HEK293 (cell line): ENCODE measurements around the gene RILPL1.

ENCODE experiments used
- CTCF ChIA-PET: fragments of 350-600 bp; formaldehyde crosslinking; extraction: SDS; loops from one replicate; lab custom pipeline; 2021; ENCODE audit warnings: antibody characterized with exemption; lab: Yijun Ruan, JAX
- POLR2A ChIA-PET: fragments of 300-600 bp; formaldehyde crosslinking; extraction: SDS; loops from one replicate; lab custom pipeline; 2020; ENCODE audit warnings: antibody characterized with exemption, inconsistent platforms; lab: Yijun Ruan, JAX
- H3K27ac ChIP-seq: fragments of 200-500 bp; sonication (Bioruptor generic); 2 replicates; pipeline ENCODE4 v1.5.1; 2014; ENCODE audit warnings: low read depth, low read length, control low read depth, inconsistent platforms; ENCODE audit errors: extremely low read depth
- H3K36me3 ChIP-seq, 2 experiments: fragments of 200-500 bp in 1 of 2; sonication (Bioruptor generic) in 1 of 2; 1 replicate in 1 of 2; 2 replicates in 1 of 2; pipeline ENCODE4 v1.5.1; 2014 to 2017; ENCODE audit warnings: inconsistent platforms in 2 of 2, low read length in 2 of 2; ENCODE audit not compliant: control insufficient read depth in 2 of 2, insufficient read depth in 1 of 2
- H3K4me1 ChIP-seq: fragments of 200-500 bp; sonication (Bioruptor generic); 2 replicates; pipeline ENCODE4 v1.5.1; 2014; ENCODE audit warnings: mild to moderate bottlenecking, low read length, inconsistent platforms; ENCODE audit not compliant: control insufficient read depth, insufficient read depth
- H3K4me3 ChIP-seq: 2 replicates; pipeline ENCODE4 v1.5.1; 2011; ENCODE audit warnings: low read depth, mild to moderate bottlenecking, control low read depth, low read length, moderate library complexity
- H3K9me3 ChIP-seq: fragments of 200-500 bp; sonication (Bioruptor generic); 2 replicates; pipeline ENCODE4 v1.5.1; 2014; ENCODE audit warnings: low read depth, low read length, inconsistent platforms; ENCODE audit not compliant: control insufficient read depth, insufficient read depth
- EGR2 ChIP-seq: fragments of 450-650 bp; formaldehyde crosslinking; IDR thresholded peaks from 2 replicates; pipeline ENCODE4 v1.5.1; 2016; ENCODE audit warnings: low read depth, missing biosample characterization, missing genetic modification characterization
- HOXC10 ChIP-seq: sonication (generic); formaldehyde crosslinking; IDR thresholded peaks from 2 replicates; pipeline ENCODE4 v1.8.1; 2023; ENCODE audit warnings: mild to moderate bottlenecking, missing genetic modification reagents
- IKZF3 ChIP-seq: fragments of 450-650 bp; IDR thresholded peaks from 2 replicates; pipeline ENCODE4 v1.5.0; 2018; ENCODE audit warnings: missing biosample characterization, mild to moderate bottlenecking, missing genetic modification characterization, moderate library complexity
- KLF10 ChIP-seq: fragments of 450-650 bp; IDR thresholded peaks from 2 replicates; pipeline ENCODE4 v1.5.1; 2018; ENCODE audit warnings: missing biosample characterization, mild to moderate bottlenecking, missing genetic modification characterization
- KLF7 ChIP-seq: fragments of 450-650 bp; formaldehyde crosslinking; IDR thresholded peaks from 2 replicates; pipeline ENCODE4 v1.5.1; 2016; ENCODE audit warnings: missing biosample characterization, missing genetic modification characterization, borderline replicate concordance
- KLF9 ChIP-seq: fragments of 450-650 bp; formaldehyde crosslinking; IDR thresholded peaks from 2 replicates; pipeline ENCODE4 v1.5.1; 2016; ENCODE audit warnings: missing biosample characterization, missing genetic modification characterization, low read depth
- MEIS1 ChIP-seq: sonication (generic); formaldehyde crosslinking; IDR thresholded peaks from 2 replicates; pipeline ENCODE4 v1.8.1; 2022; ENCODE audit warnings: missing genetic modification reagents, mild to moderate bottlenecking, borderline replicate concordance
- PRDM1 ChIP-seq: fragments of 450-650 bp; formaldehyde crosslinking; IDR thresholded peaks from 2 replicates; pipeline ENCODE4; 2016; ENCODE audit warnings: missing biosample characterization, missing genetic modification characterization
- WT1 ChIP-seq: fragments of 450-650 bp; formaldehyde crosslinking; IDR thresholded peaks from 2 replicates; pipeline ENCODE4 v1.5.1; 2016; ENCODE audit warnings: missing biosample characterization, missing genetic modification characterization
- ZBTB1 ChIP-seq: fragments of 450-650 bp; formaldehyde crosslinking; IDR thresholded peaks from 2 replicates; pipeline ENCODE4 v1.5.1; 2016; ENCODE audit warnings: missing biosample characterization, missing genetic modification characterization
- ZBTB48 ChIP-seq: fragments of 450-650 bp; formaldehyde crosslinking; IDR thresholded peaks from 2 replicates; pipeline ENCODE4 v1.5.1; 2016; ENCODE audit warnings: missing biosample characterization, missing genetic modification characterization
- ZNF19 ChIP-seq: fragments of 450-650 bp; formaldehyde crosslinking; IDR thresholded peaks from 2 replicates; pipeline ENCODE4; 2016; ENCODE audit warnings: missing biosample characterization, missing genetic modification characterization, low read depth
- ZNF324 ChIP-seq: fragments of 450-650 bp; formaldehyde crosslinking; IDR thresholded peaks from 2 replicates; pipeline ENCODE4 v1.5.1; 2016; ENCODE audit warnings: missing biosample characterization, missing genetic modification characterization
- ZNF350 ChIP-seq: fragments of 450-650 bp; formaldehyde crosslinking; IDR thresholded peaks from 2 replicates; pipeline ENCODE4 v1.5.0; 2017; ENCODE audit warnings: missing biosample characterization, mild to moderate bottlenecking, missing genetic modification characterization
- ZNF416 ChIP-seq: fragments of 450-650 bp; formaldehyde crosslinking; IDR thresholded peaks from 2 replicates; pipeline ENCODE4 v1.5.1; 2016; ENCODE audit warnings: missing biosample characterization, missing genetic modification characterization
- ZNF473 ChIP-seq: fragments of 450-650 bp; formaldehyde crosslinking; IDR thresholded peaks from 2 replicates; pipeline ENCODE4 v1.5.1; 2017; ENCODE audit warnings: missing biosample characterization, missing genetic modification characterization
- ZNF560 ChIP-seq: fragments of 450-650 bp; formaldehyde crosslinking; IDR thresholded peaks from 2 replicates; pipeline ENCODE4 v1.5.1; 2017; ENCODE audit warnings: missing biosample characterization, missing genetic modification characterization, borderline replicate concordance
- ZNF621 ChIP-seq: fragments of 450-650 bp; formaldehyde crosslinking; IDR thresholded peaks from 2 replicates; pipeline ENCODE4 v1.5.1; 2017; ENCODE audit warnings: missing biosample characterization, missing genetic modification characterization
- ZNF776 ChIP-seq: fragments of 450-650 bp; formaldehyde crosslinking; IDR thresholded peaks from 2 replicates; pipeline ENCODE4 v1.5.0; 2017; ENCODE audit warnings: missing biosample characterization, missing genetic modification characterization, borderline replicate concordance
- ZNF777 ChIP-seq: fragments of 450-650 bp; formaldehyde crosslinking; IDR thresholded peaks from 2 replicates; pipeline ENCODE4 v1.5.1; 2017; ENCODE audit warnings: missing biosample characterization, missing genetic modification characterization, borderline replicate concordance
- ZSCAN30 ChIP-seq: fragments of 450-650 bp; IDR thresholded peaks from 2 replicates; pipeline ENCODE4 v1.5.1; 2018; ENCODE audit warnings: missing biosample characterization, mild to moderate bottlenecking, missing genetic modification characterization, moderate library complexity
- TF ChIP-seq, protein P1 (sequence below): fragments of 450-650 bp; formaldehyde crosslinking; IDR thresholded peaks from 2 replicates; pipeline ENCODE4 v1.5.1; 2016; ENCODE audit warnings: missing biosample characterization, missing genetic modification characterization
- TF ChIP-seq, protein P2 (sequence below): fragments of 450-650 bp; formaldehyde crosslinking; IDR thresholded peaks from 2 replicates; pipeline ENCODE4 v1.5.1; 2016; ENCODE audit warnings: missing biosample characterization, missing genetic modification characterization
- TF ChIP-seq, protein P3 (sequence below): fragments of 450-650 bp; formaldehyde crosslinking; IDR thresholded peaks from 2 replicates; pipeline ENCODE4 v1.5.1; 2016; ENCODE audit warnings: missing biosample characterization, missing genetic modification characterization, borderline replicate concordance

RILPL1 gene

DNA sequence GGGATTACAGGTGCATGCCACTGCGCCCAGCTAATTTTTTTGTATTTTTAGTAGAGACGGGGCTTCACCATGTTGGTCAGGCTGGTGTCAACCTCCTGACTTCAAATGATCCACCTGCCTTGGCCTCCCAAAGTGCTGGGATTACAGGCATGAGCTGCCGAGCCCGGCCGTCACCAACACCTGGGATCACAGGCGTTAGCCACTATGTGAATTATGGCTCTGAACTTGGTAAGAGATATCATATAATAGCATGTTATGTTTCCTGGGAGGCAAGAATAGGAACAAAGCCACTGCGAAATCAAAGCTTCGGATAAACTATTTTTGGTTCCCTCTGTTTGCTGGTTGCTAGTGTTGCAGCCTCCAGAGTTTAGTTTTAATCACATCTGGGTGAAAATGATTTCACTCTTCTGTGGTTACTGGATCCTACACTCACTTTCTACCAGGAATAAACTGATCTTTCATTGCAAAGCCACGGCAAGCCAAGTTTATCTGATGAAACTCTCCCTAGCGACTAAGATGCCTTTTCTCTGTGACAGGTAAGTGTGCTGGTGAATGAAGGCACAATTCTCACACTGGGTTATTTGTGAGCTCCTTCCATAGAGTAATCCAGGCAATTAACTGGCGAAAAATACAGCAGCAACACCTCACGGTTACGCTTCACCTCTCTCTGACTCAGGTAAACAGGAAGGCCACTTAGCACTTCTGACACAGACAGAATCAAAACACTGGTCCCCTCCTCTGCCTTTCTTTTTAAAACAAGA lies 58.9 kb downstream of the RILPL1 start:
- no peak for TF ChIP-seq ZNF777 (tag by site-specific recombination)
- no peak for TF ChIP-seq ZSCAN30 (tag by site-specific recombination)
- TF ChIP-seq, protein P1, sequence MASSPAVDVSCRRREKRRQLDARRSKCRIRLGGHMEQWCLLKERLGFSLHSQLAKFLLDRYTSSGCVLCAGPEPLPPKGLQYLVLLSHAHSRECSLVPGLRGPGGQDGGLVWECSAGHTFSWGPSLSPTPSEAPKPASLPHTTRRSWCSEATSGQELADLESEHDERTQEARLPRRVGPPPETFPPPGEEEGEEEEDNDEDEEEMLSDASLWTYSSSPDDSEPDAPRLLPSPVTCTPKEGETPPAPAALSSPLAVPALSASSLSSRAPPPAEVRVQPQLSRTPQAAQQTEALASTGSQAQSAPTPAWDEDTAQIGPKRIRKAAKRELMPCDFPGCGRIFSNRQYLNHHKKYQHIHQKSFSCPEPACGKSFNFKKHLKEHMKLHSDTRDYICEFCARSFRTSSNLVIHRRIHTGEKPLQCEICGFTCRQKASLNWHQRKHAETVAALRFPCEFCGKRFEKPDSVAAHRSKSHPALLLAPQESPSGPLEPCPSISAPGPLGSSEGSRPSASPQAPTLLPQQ (tag by site-specific recombination): no peak
- TF ChIP-seq ZNF416 (tag by site-specific recombination): no peak
- no peak for TF ChIP-seq KLF9
- TF ChIP-seq ZNF350 (tag by site-specific recombination): no peak
- no peak for TF ChIP-seq ZNF19 (tag by site-specific recombination)
- no peak for TF ChIP-seq IKZF3 (tag by site-specific recombination)
- TF ChIP-seq HOXC10 (CRISPR knock-in tag): no peak
- no peak for TF ChIP-seq ZNF324
- TF ChIP-seq ZNF473 (tag by site-specific recombination): no peak
- no peak for TF ChIP-seq ZNF621 (tag by site-specific recombination)
- TF ChIP-seq, protein P2, sequence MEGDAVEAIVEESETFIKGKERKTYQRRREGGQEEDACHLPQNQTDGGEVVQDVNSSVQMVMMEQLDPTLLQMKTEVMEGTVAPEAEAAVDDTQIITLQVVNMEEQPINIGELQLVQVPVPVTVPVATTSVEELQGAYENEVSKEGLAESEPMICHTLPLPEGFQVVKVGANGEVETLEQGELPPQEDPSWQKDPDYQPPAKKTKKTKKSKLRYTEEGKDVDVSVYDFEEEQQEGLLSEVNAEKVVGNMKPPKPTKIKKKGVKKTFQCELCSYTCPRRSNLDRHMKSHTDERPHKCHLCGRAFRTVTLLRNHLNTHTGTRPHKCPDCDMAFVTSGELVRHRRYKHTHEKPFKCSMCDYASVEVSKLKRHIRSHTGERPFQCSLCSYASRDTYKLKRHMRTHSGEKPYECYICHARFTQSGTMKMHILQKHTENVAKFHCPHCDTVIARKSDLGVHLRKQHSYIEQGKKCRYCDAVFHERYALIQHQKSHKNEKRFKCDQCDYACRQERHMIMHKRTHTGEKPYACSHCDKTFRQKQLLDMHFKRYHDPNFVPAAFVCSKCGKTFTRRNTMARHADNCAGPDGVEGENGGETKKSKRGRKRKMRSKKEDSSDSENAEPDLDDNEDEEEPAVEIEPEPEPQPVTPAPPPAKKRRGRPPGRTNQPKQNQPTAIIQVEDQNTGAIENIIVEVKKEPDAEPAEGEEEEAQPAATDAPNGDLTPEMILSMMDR: no peak
- Histone ChIP-seq H3K4me3 (no peak overlapping the region), H3K4me1 (no peaks in the 10 kb centered on the region), H3K27ac (no peak overlapping the region), H3K9me3 (no peaks in the 10 kb centered on the region), H3K36me3 (peaks cover 9 to 61% of the 10 kb centered on the region in 2 experiments; a peak in 2 of 3 replicates)
- CTCF ChIA-PET: no interaction called here
- POLR2A ChIA-PET: interaction anchor here (1.0 kb wide), 1 partner anchor 29 kb away, joined by 3 read pairs; no protein-coding TSS in a partner anchor

DNA sequence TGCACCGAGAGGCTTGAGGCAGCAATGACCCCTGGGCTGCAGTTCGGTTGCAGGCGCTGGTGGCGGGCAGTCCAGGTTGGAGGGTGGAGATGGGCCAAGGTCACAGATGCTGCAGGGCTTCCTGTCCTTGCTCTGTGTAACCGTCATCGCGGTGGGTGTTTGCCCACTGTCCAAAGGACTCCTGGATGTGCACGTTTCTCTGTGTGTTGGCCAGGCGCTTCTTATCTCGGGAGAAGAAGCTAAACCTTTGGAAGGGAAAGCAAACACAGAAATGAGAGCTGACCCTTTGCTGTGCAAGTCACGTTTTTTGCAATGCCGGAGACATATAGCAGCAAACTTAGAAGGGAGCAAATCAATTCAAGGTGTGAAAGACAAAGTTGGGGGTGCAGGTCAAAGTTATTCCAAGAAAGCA lies 61.1 kb downstream of the RILPL1 start:
- H3K4me1 ChIP-seq: no peaks in the 10 kb centered on the region
- POLR2A ChIA-PET: no interaction called here
- no peaks in the 10 kb centered on the region for H3K9me3 ChIP-seq
- CTCF ChIA-PET: no interaction called here
- no peak for TF ChIP-seq ZNF776 (tag by site-specific recombination)
- no peak for TF ChIP-seq ZBTB48 (tag by site-specific recombination)
- TF ChIP-seq, protein P3, sequence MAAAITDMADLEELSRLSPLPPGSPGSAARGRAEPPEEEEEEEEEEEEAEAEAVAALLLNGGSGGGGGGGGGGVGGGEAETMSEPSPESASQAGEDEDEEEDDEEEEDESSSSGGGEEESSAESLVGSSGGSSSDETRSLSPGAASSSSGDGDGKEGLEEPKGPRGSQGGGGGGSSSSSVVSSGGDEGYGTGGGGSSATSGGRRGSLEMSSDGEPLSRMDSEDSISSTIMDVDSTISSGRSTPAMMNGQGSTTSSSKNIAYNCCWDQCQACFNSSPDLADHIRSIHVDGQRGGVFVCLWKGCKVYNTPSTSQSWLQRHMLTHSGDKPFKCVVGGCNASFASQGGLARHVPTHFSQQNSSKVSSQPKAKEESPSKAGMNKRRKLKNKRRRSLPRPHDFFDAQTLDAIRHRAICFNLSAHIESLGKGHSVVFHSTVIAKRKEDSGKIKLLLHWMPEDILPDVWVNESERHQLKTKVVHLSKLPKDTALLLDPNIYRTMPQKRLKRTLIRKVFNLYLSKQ: no peak
- no peak for TF ChIP-seq ZNF560 (tag by site-specific recombination)
- TF ChIP-seq WT1: no peak
- no peak for TF ChIP-seq KLF10 (tag by site-specific recombination)
- TF ChIP-seq KLF7 (tag by site-specific recombination): no peak
- TF ChIP-seq ZBTB1: no peak
- TF ChIP-seq EGR2: no peak
- TF ChIP-seq PRDM1 (tag by site-specific recombination): no peak
- TF ChIP-seq MEIS1 (CRISPR knock-in tag): no peak
- TF ChIP-seq IKZF3 (tag by site-specific recombination): no peak
- peaks cover 11 to 48% of the 10 kb centered on the region in 2 experiments; a peak in 2 of 3 replicates for H3K36me3 ChIP-seq
- H3K27ac ChIP-seq: no peak overlapping the region
- H3K4me3 ChIP-seq: no peak overlapping the region
